ENCODE measurements around the gene PACRG. TPM values are rescaled to one million over a fixed set of nuclear protein-coding genes. Genes with fewer than 3 reads are reported as not detected.

The PACRG gene
- total RNA-seq, 2 donors from 2014 or later: 2.9 to 63.8 TPM

DNA sequence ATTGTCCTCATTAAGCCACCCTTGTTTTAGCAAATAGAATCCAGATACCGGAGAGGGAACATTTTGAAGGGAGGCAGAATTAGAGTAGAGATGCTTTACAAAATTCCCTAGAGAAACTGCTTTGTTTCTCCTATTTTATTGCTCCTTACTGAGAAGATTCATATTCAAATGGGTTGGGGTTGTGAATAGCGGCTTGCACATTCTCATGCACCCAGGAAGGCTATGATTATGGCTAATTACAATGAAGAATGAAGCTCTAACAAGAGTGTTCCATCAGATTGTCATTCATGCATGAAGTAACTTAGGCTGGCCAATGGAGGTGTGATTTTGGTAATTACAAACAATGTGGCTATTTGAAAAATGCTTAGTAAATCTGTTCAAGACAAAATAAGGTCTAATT is 129.6 kb downstream of the PACRG start:
- no peaks in the 10 kb centered on the region for H3K27me3 ChIP-seq (replicated peaks; ENCODE audit: insufficient read depth)
- H3K4me3 ChIP-seq: no peak overlapping the region
- H3K4me1 ChIP-seq (replicated peaks): no peaks in the 10 kb centered on the region
- H3K9me3 ChIP-seq: no peaks in the 10 kb centered on the region
- H3K36me3 ChIP-seq: no peaks in the 10 kb centered on the region
- no peak for DNase-seq (ENCODE audit: low spot score)
- intact Hi-C loops (cut with DNase I): no loop called here
- no peak overlapping the region for H3K27ac ChIP-seq
- TF ChIP-seq POLR2AphosphoS5 (IDR thresholded peaks at IDR 0.05) (no peak), CTCF (IDR thresholded peaks at IDR 0.05) (no peak), POLR2A (IDR thresholded peaks at IDR 0.05) (no peak)
- WGBS: 27% methylated on average over 2 of the region's 2 CpGs

GRCh38 chr6:162862462-162862861 is 134.7 kb downstream of the PACRG start:
- no peak for DNase-seq (ENCODE audit: low spot score)
- Histone ChIP-seq H3K9me3 (no peaks in the 10 kb centered on the region), H3K4me1 (replicated peaks) (no peaks in the 10 kb centered on the region), H3K36me3 (no peaks in the 10 kb centered on the region), H3K27ac (no peak overlapping the region), H3K27me3 (replicated peaks; ENCODE audit: insufficient read depth) (no peaks in the 10 kb centered on the region), H3K4me3 (no peak overlapping the region)
- intact Hi-C loops (cut with DNase I): no loop called here
- no peak for TF ChIP-seq POLR2AphosphoS5 (IDR thresholded peaks at IDR 0.05)
- no peak for TF ChIP-seq POLR2A (IDR thresholded peaks at IDR 0.05)
- no peak for TF ChIP-seq CTCF (IDR thresholded peaks at IDR 0.05)
- 33% methylated on average over 3 of the region's 3 CpGs for WGBS

- TF ChIP-seq CTCF (IDR thresholded peaks at IDR 0.05): no peak
- TF ChIP-seq POLR2A (IDR thresholded peaks at IDR 0.05): no peak
- TF ChIP-seq POLR2AphosphoS5 (IDR thresholded peaks at IDR 0.05): no peak
- WGBS: 98% methylated on average over 5 of the region's 5 CpGs
These were observed 135.2 kb downstream of the PACRG start for GRCh38 chr6:162862941-162863340.

DNA sequence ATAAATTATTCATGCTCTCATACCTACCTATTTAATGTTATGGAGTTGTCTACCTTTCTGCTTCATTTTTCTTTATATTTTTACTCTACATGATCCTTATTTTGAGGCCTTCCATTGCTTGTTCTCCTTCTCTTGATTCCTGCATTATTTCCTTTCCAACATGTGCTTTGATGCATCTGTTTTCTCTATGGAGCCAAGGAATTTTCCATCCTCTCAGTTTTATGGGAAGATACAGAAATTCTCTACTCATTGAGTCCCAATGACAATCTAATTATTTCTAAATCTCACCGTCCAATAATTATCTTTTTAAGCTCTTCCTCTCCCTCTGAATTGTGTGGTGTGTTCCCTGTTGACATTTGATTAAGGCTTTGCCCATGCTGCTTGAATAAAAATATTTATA is 136.0 kb downstream of the PACRG start:
- H3K27me3 ChIP-seq (replicated peaks; ENCODE audit: insufficient read depth): no peaks in the 10 kb centered on the region
- no peak for TF ChIP-seq POLR2AphosphoS5 (IDR thresholded peaks at IDR 0.05)
- TF ChIP-seq CTCF (IDR thresholded peaks at IDR 0.05): no peak
- TF ChIP-seq POLR2A (IDR thresholded peaks at IDR 0.05): no peak
- H3K9me3 ChIP-seq: no peaks in the 10 kb centered on the region
- H3K4me1 ChIP-seq (replicated peaks): no peaks in the 10 kb centered on the region
- intact Hi-C loops (cut with DNase I): no loop called here
- H3K27ac ChIP-seq: no peak overlapping the region
- WGBS: 100% methylated on average over 1 of the region's 1 CpG
- H3K4me3 ChIP-seq: no peak overlapping the region
- H3K36me3 ChIP-seq: no peaks in the 10 kb centered on the region
- no peak for DNase-seq (ENCODE audit: low spot score)

More at GRCh38 chr6:162862941-162863340, 135.2 kb downstream of the PACRG start:
- Histone ChIP-seq H3K9me3 (no peaks in the 10 kb centered on the region), H3K27me3 (replicated peaks; ENCODE audit: insufficient read depth) (no peaks in the 10 kb centered on the region), H3K36me3 (no peaks in the 10 kb centered on the region), H3K4me3 (no peak overlapping the region), H3K4me1 (replicated peaks) (no peaks in the 10 kb centered on the region), H3K27ac (no peak overlapping the region)
- intact Hi-C loops (cut with DNase I): no loop called here
- DNase-seq (ENCODE audit: low spot score): no peak

DNA sequence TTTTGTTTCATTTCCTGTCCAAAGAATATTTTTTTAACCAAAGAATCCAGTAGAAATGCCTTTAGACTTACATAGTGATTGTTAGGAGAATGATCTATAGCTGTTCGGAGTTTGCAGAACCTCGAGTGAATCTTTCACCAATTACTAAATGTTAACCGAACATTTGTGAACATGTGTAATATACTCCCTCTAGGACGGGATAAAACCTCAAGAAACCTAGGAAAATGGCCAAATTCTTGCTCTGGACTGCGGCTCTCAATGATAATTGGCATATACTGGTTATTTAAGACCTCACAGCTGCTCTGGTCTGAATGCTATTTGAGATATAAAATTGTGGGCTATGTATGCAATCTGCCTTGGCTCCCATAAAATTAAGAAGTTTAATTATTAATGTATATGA is 137.1 kb downstream of the PACRG start:
- Histone ChIP-seq H3K36me3 (no peaks in the 10 kb centered on the region), H3K4me1 (replicated peaks) (no peaks in the 10 kb centered on the region), H3K9me3 (no peaks in the 10 kb centered on the region), H3K27me3 (replicated peaks; ENCODE audit: insufficient read depth) (no peaks in the 10 kb centered on the region), H3K27ac (no peak overlapping the region), H3K4me3 (no peak overlapping the region)
- WGBS: 80% methylated on average over 5 of the region's 5 CpGs
- intact Hi-C loops (cut with DNase I): no loop called here
- TF ChIP-seq POLR2AphosphoS5 (IDR thresholded peaks at IDR 0.05) (no peak), POLR2A (IDR thresholded peaks at IDR 0.05) (no peak), CTCF (IDR thresholded peaks at IDR 0.05) (no peak)
- no peak for DNase-seq (ENCODE audit: low spot score)

Data from prostate gland (tissue), 2 donors.